ENCODE measurements around the gene PFKFB4.

Gene PFKFB4

DNA sequence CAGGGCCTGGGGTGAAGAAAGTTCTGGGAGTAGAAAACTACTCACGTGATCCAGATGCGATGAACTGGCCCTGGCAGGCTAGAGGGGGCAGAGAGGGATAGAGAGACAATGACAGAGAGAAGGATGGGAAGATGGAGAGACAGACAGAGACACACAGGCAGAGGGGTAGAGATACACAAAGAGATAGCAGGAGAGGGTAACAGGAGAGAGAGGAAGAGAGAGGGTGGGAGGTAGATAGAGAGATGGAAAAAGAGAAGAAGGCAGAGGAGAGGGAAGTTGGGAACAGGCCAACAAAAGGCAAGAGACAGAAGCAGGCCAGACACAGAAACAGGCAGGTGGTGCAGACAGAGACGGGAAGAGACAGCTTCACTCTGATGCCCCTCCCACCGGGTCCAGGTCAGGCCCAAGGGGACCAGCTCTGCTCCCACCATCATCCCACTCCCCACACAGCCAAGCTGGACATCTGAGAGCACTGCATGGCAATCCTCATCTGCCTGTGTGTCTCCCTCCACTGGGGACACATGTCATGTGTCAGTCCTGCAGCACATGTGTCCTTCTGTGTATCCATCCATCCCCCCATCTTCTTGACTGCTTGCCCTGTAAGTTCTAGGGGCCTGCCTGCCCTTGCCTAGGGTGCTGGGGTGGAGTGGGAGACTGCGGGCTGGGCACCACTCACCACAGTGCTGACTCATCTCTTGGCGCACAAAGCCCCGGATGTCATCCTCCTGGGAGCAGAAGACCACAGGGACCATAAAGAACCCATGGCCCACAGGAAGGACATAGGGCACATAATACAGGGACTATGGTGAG lies 9.2 kb upstream of the PFKFB4 start:
- TF ChIP-seq, protein P1, sequence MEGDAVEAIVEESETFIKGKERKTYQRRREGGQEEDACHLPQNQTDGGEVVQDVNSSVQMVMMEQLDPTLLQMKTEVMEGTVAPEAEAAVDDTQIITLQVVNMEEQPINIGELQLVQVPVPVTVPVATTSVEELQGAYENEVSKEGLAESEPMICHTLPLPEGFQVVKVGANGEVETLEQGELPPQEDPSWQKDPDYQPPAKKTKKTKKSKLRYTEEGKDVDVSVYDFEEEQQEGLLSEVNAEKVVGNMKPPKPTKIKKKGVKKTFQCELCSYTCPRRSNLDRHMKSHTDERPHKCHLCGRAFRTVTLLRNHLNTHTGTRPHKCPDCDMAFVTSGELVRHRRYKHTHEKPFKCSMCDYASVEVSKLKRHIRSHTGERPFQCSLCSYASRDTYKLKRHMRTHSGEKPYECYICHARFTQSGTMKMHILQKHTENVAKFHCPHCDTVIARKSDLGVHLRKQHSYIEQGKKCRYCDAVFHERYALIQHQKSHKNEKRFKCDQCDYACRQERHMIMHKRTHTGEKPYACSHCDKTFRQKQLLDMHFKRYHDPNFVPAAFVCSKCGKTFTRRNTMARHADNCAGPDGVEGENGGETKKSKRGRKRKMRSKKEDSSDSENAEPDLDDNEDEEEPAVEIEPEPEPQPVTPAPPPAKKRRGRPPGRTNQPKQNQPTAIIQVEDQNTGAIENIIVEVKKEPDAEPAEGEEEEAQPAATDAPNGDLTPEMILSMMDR (IDR thresholded peaks at IDR 0.05; ENCODE audit: low read depth, low read length, missing control alignments) = no peak
- H3K4me3 ChIP-seq (replicated peaks; ENCODE audit: low read depth, low read length) = no peak overlapping the region
- no peak for DNase-seq (ENCODE audit: extremely low read depth, low read depth)

DNA sequence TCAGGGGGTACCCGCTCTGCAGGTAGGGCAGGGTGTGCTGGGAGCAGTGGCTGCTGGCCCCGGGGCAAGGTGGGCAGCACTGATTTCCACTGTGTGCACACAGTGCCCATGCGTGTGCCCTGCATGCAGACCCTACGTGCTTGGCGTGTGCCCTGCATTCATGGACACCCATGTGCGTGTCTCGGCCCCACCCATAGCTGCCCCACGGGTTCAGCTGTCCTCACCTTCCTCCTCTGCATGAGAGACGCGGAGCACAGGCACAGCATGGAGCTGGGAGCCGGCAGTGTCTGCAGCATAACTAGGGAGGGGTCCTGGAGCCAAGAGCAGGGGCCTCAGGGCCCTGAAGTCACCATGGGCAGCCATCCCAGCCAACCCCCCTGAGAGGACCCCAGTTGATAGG lies 8.6 kb upstream of the PFKFB4 start:
- TF ChIP-seq, protein P1 (IDR thresholded peaks at IDR 0.05; ENCODE audit: low read depth, low read length, missing control alignments) = no peak
- DNase-seq (ENCODE audit: extremely low read depth, low read depth) = no peak
- no peak overlapping the region for H3K4me3 ChIP-seq (replicated peaks; ENCODE audit: low read depth, low read length)

DNA sequence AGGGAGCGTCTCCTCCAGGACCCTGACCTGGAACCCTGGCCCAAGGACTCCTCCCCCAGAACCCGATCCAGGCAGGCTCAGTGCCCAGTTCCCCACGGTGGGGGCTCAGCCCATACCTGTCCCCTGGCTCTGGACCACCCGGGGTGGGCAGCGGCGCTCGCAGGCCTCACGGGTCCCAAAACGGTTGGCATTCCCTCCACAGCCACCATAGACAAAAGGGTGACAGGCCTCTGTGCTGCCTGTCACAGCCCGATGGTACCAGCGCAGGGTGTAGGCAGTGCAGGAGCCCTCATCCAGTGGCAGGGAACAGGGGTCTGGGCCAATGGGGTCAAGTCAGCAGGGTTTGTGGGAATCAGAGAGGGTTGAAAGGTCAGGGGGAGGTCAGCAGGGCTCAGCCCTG lies 8.1 kb upstream of the PFKFB4 start:
- TF ChIP-seq, protein P1 (IDR thresholded peaks at IDR 0.05; ENCODE audit: low read depth, low read length, missing control alignments) = no peak
- H3K4me3 ChIP-seq (replicated peaks; ENCODE audit: low read depth, low read length) = no peak overlapping the region
- DNase-seq (ENCODE audit: extremely low read depth, low read depth) = no peak

DNA sequence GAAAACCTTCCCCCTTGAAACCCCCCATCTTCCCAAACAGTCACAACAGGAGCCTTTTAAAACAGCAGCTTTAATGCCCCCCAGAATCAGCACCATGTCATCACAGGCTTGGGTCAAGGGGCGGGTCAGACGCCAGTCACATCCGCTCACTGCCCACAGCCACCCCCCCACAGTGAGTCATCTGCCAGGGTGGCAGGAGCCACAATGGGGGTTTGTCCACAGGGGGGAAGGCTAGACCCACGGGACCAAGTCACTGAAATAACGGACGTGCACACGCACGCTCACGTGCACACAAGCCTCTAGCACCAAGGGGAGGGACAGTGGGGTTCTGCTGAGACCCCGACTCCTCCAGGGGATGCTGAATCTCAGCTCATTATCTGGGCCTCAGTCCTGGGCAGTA lies 7.4 kb upstream of the PFKFB4 start:
- no peak for DNase-seq (ENCODE audit: extremely low read depth, low read depth)
- TF ChIP-seq, protein P1 (IDR thresholded peaks at IDR 0.05; ENCODE audit: low read depth, low read length, missing control alignments) = no peak
- H3K4me3 ChIP-seq (replicated peaks; ENCODE audit: low read depth, low read length) = no peak overlapping the region

DNA sequence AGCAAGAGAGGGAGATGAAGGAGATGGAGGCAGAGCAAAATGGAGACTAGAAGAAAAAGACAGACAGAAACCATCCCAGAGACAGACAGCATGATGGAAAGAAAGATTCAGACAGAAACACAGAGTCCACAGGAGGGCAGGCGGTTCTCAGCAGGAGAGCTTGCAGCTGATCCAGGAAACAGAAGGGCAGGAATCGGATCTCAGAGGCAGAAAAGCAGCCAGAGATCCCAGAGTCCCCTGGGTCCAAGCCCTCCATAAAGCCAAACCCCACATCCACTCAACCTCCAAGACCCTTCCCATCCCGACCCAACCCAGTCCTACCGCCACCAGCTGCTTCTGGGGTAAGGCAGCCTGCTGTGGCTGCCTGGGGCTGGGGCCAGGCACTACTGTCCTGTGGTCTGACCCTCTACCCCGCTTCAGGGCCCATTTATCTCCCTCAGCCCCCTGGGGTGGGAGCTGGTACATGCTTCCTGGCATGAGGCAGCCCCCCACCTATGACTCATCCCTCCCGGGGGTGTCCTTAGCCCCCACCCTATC lies 6.8 kb upstream of the PFKFB4 start, which contains the start of gene UCN2:
TSS of gene UCN2 (minus strand) at position 400 of the 537 bp plus-strand sequence. CDS start 657 bp downstream, outside the sequence.
- DNase-seq (ENCODE audit: extremely low read depth, low read depth) = no peak

DNA sequence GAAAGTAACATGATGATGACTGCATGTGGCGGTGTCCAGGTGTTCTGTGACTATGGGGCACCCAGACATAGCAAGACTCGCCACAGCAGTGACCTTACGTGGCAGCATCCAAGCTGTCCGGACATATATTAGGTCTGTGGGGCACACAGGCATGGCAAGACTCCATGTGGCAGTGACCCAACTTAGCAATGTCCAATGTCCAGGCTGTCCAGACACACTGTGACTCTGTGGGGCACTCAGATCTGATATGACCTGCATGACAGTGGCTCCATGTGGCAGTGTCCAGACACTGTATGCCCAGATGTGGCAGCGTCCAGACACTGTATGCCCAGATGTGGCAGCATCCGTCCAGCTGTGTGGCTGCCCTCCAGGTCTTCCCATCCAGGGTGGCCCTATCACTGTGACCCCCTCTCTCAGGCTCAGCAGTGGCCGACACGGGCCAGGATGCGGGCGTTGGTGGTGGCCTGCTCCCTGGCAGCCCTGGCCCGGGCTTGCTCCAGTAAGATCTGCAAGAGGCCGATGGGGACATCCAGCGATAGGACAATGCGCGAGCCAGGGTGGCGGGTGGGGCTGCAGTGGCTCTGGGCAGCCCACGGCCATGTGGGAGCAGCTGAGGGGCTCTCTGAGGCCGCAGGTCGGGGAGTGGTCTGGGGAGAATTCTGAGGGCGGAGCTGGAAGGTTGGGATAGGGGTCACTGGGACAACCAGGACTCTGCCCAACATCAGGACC lies 5.9 kb upstream of the PFKFB4 start:
- TF ChIP-seq, protein P1 (IDR thresholded peaks at IDR 0.05; ENCODE audit: low read depth, low read length, missing control alignments) = no peak
- no peak overlapping the region for H3K4me3 ChIP-seq (replicated peaks; ENCODE audit: low read depth, low read length)
- no peak for DNase-seq (ENCODE audit: extremely low read depth, low read depth)

More for the DNA sequence above, 6.8 kb upstream of the PFKFB4 start, which contains the start of gene UCN2:
- H3K4me3 ChIP-seq (replicated peaks; ENCODE audit: low read depth, low read length) = no peak within 1 kb of the TSS
- TF ChIP-seq, protein P1 (IDR thresholded peaks at IDR 0.05; ENCODE audit: low read depth, low read length, missing control alignments) = no peak

All from HFF-Myc (cell line).